Stimulated activated CD8-positive, alpha-beta memory T cell treated with anti-CD3 and anti-CD28 coated beads, Interleukin-2, amount 100 ng/mL, for 1 hour (primary cell): ENCODE measurements around the gene MGAT4A.

Experiments
- DNase-seq, 2 donors: peaks; one replicate each; pipeline ENCODE4 v3.0.0-alpha.2; 2020; ENCODE audit warnings: low read depth in 2 of 2

MGAT4A gene

DNA sequence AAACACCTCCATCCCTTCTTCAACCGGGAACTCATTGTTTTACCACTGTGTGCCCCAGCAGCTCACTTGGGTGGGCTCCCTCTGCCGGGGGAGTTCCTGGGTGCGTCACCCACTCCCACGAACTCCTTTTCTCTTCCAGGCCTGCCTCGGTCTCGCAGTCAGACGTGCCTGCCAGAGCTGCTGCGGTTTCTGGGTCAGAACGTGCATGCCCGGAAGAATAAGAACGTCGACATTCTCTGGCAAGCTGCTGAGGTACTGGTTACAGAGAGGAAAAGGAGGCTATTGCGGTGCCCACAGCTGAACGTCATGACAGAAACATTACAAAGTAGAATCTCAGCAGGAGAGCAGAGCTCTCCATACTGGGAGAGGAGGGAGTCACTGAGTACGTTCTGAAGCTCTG lies 158.3 kb downstream of the MGAT4A start:
- no peak for DNase-seq

DNA sequence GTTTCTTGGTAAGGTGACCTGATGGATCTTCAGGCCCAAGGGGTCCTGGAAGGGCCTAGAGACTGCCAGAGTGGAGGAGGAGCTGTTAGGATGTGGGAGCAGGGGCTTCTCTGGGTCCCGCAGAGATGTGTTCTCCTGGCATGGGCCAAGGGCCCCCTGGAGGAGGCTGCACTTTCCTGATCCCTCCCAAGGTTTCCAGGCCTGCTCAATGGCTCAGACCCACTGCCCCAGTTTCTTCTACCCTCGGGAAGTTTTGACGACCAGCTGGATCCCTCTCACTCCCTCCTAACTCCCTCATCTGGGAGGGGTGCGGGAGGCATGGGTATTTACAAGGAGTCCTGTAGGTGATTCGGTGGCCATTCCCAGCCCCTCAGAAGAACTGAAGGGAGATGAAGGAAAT lies 158.7 kb downstream of the MGAT4A start:
- no peak for DNase-seq

GRCh38 chr2:98571796-98572195 lies 159.1 kb downstream of the MGAT4A start:
- no peak for DNase-seq

- no peak for DNase-seq
These were observed 159.7 kb downstream of the MGAT4A start for GRCh38 chr2:98571121-98571701.

GRCh38 chr2:98570356-98570755 lies 160.6 kb downstream of the MGAT4A start:
- DNase-seq, result no peak

GRCh38 chr2:98569915-98570314 lies 161.0 kb downstream of the MGAT4A start:
- no peak for DNase-seq

DNA sequence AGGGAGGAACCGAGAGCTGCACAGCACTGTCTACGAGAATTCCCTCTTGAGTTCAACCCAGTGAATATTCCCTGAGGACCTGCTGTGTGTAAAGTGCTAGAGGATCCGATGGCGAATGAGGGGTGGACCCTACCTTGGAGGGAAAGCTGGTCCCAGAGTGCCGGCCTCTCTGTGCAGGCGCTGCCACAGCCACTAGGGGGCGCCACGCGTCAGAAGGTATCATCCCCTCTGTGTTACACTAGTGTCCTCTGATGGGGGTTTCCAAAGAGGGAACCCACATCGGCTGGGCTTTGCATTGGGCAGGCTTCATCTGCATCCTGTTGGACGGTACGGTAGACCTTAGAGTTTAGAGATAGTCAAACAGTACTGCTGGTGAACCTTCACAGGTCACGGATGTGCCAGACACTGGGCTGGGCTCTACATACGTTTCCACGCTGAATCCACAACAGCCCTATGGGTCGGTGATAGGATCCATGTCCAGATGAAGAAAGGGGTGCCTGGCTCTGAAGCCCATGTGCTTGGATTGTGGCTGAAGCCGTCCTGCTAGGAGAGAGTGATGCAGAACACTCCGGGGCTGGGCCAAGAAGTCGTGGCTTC lies 161.6 kb downstream of the MGAT4A start:
- DNase-seq, result peak; percentile 50 to 51
